Embryonic facial prominence (tissue), 1 donor: Measurements from ENCODE around the gene STK33.
A peak's percentile ranks its signal among the peaks of the same experiment; 100 is the strongest.

Experiments used
- DNase-seq: peaks from one replicate; pipeline ENCODE4 v3.0.0-alpha.2; 2016; ENCODE audit errors: extremely low spot score

STK33 gene

GRCh38 chr11:8426076-8426475 lies 168.0 kb downstream of the STK33 start:
- DNase-seq, result no peak

- DNase-seq, result no peak
Measured at GRCh38 chr11:8415195-8415594, 178.8 kb downstream of the STK33 start.

GRCh38 chr11:8408151-8408941 lies 185.7 kb downstream of the STK33 start:
- no peak for DNase-seq

GRCh38 chr11:8403310-8403709 lies 190.7 kb downstream of the STK33 start:
- peak; percentile 25 for DNase-seq

GRCh38 chr11:8392886-8393285 lies 201.1 kb downstream of the STK33 start:
- DNase-seq, result no peak

- DNase-seq, result no peak
Measured at GRCh38 chr11:8392166-8392565, 201.9 kb downstream of the STK33 start.

GRCh38 chr11:8390851-8391612 lies 203.0 kb downstream of the STK33 start:
- no peak for DNase-seq

- no peak for DNase-seq
Measured at GRCh38 chr11:8389029-8389996, 204.7 kb downstream of the STK33 start.

- DNase-seq, result no peak
Measured at GRCh38 chr11:8387693-8388092, 206.3 kb downstream of the STK33 start.

GRCh38 chr11:8387141-8387540 lies 206.9 kb downstream of the STK33 start:
- no peak for DNase-seq

GRCh38 chr11:8386134-8386864 lies 207.7 kb downstream of the STK33 start:
- no peak for DNase-seq

- no peak for DNase-seq
Measured at GRCh38 chr11:8384199-8384821, 209.7 kb downstream of the STK33 start.

- DNase-seq, result no peak
Measured at GRCh38 chr11:8383627-8384026, 210.4 kb downstream of the STK33 start.

- no peak for DNase-seq
Measured at GRCh38 chr11:8383227-8383626, 210.8 kb downstream of the STK33 start.

- DNase-seq, result no peak
Measured at GRCh38 chr11:8382436-8383053, 211.5 kb downstream of the STK33 start.

GRCh38 chr11:8381871-8382396 lies 212.1 kb downstream of the STK33 start:
- no peak for DNase-seq

GRCh38 chr11:8381343-8381742 lies 212.7 kb downstream of the STK33 start:
- DNase-seq, result no peak

- DNase-seq, result no peak
Measured at GRCh38 chr11:8375932-8376331, 218.1 kb downstream of the STK33 start.

GRCh38 chr11:8375460-8375859 lies 218.6 kb downstream of the STK33 start:
- DNase-seq, result no peak

- no peak for DNase-seq
Measured at GRCh38 chr11:8374716-8375115, 219.3 kb downstream of the STK33 start.
